SW 1271 (cell line): Measurements from ENCODE around the gene NALCN.
A peak's percentile ranks its signal among the peaks of the same experiment; 100 is the strongest.

Experiments used
- DNase-seq, 2 experiments: peaks; one replicate each; lab custom pipeline; 2025; lab: John Stamatoyannopoulos, UW

The NALCN gene

DNA sequence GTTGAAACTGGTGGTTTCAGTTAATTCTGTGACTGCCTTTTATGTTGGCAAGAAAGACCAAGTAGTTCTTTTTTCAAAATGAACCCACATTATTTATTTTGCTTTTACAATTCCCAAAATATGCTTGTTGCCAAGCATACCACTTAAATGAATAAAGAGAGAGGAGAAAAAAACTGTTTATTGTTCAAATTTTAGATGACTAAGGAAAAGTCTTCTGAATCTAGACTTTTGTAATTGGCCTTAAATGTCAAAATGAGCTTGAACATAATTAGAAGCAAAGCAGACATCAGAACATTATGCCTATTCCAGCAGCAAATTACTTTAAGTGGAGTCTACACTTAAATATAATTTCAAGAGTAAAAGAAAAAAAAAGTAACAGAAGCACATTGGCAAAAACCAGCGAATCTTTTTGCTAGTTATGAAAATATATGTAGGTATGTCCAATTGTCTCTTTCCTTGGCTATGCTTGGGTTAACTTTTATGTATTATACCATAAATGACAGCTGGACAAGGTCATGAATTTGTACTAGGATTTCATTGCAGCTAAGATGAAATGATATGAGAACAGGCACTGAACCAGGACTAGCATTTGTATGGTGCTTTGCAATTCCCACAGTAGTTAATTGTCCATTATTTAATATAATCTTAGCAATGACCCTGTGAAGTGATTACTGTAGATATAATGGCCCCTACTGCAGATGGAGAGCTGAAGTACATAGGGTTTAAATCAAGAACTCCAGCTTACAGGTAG, 211.9 kb downstream of the NALCN start:
- DNase-seq, result no peak

DNA sequence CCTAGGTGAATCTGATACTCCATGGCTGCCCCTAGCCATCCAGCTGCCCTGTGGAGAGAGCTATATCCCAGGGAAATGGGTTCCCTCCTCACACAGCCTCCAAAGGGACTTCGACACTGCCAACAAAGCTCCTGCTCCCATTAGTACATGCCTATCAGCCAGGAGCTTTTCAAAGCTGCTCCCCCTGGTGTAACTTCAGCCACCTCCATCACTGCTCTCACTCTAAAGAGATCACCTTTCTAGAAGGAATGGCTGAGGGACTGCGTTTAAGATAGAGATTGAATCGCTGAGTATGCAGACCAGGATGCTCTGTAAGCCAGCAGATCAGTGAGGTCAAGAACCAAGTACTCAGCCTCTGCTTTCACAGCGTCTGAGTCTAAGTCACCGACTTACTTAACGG, 213.7 kb downstream of the NALCN start:
- DNase-seq, result no peak

DNA sequence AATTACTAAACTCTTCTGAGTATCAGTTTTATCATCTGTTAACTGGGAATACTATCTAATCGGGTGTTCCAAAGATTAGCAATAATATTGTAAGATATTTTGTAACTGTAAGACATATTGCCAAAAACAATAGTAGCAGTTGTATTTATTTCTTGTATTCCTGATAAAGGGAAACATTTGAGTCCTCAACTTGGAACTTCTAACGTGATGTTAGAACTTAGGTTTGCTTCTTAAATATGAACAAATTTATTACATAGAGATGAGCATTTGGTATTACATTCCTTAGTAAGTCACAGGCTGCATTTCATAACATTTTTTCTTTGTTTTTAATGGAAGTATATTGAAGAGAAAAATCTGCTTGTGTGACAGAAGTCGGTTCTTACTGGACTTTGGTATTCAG, 225.3 kb downstream of the NALCN start:
- no peak for DNase-seq

DNA sequence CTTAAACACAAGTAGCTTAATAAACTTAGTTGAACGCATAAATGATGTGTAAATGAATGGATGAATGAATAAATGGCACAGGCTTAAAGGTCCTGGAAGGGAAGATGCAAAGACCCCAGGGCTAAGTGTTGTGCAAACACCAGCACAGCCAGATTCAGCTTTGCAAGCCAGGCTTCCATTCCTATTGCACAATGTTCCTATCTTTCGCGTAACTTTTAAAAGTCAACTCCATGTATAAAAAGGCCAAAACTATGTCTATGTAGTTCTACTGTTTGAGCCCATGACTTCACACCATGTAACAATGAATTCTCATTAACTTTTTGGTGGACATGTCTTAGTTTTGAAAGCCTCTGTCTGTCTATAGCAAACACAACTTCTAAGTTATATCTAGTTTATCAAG, 226.0 kb downstream of the NALCN start:
- DNase-seq, result no peak

DNA sequence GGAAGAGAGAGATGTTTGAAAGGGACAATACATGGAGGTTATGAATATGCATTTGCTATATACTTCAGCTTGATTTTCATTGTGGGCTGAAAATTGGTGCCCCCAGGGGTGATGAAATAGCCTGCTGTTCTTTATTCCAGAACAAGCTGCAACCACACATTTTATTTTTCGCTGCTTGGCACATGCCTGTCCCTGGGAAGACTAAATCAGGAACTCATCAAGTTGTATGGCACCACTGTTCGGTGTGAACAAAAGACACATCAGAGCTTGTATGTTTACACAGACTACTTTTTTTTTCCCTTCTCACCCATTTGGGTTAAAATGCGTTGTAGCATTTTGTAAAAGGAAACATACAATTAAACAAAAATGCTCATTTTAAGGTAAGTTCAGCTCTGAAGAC, 230.7 kb downstream of the NALCN start:
- no peak for DNase-seq

DNA sequence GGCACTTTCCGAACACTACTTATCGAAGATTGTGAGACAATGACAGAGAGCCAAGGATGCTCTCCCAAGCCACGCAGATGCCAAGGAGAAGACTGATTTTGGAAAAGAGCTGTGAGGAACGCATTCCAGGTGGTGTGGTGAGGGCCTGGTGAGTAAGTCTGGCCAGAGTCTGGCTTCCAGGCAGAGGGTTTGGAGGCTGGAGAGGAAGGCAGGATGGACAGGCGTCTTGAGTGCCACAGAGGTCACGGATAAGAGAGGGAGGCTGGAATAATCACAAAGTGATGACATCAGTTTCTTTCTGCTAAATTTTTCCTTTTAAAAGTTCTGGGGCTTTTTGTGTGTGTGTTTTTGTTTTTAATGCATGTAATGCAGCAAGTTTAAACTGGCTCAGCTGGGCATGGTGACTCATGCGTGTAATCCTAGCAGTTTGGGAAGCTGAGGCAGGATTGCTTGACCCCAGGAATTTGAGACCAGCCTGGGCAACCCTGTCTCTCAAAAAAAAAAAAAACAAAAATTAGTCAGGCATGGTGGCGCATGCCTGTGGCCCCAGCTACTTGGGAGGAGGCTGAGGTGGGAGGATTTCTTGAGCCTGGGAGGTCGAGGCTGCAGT, 235.1 kb downstream of the NALCN start:
- no peak for DNase-seq

DNA sequence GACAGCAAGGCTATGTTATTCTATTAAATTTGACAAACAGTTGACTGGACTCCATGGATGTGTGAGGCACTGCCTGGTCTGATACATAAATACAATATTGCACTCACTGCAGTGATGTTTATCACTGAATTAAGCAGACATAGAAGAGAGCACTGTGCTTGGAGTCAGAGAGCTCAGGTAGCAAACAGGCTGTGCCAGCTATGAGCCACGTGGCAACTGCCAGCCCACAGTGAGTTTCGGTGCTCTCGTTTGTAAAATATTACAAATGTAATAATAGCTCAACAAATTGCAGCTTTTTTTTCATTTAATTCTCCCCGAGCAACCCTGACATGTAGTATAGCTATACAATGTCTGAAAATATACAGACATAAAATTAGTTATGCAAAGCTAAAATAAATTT, 237.3 kb downstream of the NALCN start:
- no peak for DNase-seq

DNA sequence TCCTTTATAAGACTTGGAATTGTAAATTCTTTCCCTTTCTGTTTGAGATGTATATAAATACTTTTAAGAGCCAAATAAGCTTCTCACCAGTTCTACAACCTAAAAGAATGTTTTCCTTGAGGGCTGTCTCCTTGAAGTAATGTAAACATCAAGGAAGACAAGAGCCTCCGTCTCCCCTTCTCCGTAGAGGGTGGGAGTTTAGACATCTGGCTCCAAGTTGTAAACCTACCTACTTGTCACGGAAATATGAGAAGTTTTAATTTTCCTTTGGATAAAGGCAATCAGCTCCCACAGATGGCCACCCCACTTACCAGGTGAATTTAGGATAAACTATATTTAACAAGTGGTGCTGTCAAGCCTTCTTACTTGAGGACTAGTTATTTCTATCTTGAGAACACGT, 237.9 kb downstream of the NALCN start:
- no peak for DNase-seq

DNA sequence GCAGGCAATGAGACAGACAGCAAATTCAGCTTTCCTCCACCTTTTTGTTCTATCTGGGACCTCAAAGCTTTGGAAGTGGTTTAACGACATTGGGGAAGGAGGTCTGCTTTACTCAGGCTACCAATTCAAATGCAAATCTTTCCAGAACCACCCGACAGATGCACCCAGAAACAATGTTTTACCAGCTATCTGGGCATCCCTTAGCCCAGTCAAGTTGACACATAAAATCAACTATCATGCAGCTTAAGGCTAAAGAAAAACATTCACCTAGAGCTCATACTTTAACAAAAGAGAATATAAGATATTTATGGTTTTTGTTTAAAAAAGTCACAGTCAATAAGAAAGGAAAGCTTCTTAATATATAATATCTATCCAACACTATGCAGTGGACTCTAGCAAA, 246.0 kb downstream of the NALCN start:
- no peak for DNase-seq

DNA sequence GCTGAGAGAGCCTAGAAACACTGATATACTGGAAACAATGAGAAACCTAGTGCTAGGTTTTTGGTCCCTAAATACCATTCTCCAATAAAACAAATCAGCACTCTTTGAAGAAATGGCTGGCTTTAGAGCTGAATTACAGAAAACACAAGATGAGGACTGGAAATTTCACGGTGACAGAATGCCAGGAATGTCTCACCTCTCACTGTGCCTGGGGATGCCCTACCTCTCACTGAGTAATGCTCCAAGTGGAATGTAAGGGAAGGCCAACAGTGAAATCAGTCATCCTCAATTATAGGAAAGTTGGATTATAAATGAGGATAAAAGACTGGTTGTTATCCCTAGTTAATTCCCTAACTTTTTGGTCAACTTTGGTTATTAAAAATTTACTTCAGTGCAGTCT, 259.0 kb downstream of the NALCN start:
- DNase-seq, result peak in 1 of 2 experiments; percentile 24

DNA sequence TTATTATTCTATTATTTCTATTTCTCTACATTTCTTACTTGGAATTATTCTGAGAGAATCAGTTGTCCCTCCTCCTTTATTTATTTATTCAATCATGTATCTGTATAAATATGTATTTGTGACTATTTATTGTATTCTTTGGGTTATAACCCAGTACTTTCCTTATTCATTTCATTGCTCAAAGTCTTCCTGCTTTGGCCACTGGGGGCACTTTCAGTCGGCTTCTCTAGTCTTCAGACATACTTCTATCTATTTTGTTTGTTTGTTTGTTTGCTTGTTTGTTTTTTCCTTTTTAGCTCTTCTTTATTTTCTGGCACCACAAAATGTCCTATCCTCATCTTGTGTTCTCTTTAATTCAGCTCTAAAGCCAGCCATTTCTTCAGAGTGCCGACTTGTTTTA, 260.4 kb downstream of the NALCN start:
- peak in 1 of 2 experiments; percentile 44 for DNase-seq

DNA sequence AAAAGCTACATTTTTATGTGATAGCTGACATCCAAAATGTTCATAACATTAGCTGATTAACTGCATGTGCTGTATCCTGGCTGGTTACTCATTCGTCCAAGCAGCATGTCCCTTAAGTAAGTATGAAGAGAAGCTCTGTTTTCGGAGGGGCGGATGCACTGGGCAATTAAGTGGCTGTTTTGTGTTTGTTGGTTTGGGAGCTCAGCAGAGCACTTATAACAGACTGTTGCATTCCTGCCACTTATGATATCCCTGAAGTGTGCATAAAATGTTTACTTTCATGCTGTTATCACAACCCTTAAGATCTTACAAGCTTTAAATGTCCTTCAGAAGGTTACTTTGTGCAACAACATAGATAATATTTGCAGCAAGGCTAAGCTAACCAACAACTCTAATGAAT, 264.1 kb downstream of the NALCN start:
- no peak for DNase-seq

DNA sequence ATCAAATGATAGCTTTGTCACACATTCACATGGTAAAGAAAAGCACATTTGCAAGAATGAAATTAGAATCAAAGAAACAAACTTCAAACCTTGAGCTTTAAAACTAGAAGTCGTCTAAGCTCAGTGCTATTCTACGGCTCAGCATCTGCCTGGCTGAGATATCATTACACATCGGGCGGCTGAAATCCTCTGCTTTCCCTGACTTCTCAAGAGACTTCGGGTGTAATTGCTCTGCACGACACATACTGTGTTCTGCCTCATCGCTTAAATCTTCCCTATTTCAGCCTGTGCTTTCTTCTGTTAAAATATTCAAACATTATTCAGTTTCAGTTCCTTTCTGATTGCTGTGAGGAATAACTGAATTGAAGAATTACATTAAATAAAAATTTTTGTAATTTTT, 265.3 kb downstream of the NALCN start:
- DNase-seq, result no peak

DNA sequence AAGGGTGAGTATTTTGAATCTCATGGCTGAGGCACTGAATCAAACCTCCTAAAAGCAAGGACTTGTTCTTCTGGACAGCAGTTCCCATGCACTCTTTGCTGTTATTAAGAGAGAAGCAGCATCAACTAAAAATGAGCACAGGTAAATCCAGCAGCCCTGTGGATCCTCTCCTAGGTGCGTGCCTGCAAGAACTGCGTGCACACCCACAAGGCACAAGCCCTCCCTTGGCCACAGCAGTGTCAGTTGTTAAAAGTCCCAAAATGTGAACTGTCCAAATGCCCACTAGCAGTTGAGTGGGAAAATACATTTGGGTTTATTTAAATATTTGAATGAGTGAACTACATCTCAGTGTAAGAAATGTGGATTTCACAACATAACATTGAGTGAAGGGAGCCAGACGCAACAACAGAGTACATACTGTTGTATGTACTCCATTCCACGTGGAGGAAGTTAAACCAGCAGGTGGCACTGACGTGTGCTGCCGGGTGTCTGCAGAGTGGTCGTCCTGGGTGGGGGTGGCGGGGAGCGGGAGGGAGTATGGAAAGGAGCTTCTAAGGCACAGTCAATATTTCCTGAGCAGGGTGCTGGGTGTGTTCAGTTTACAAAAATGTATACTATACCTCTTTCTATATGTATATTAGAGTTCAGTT, 266.4 kb downstream of the NALCN start:
- DNase-seq, result peak in 1 of 2 experiments; percentile 25

DNA sequence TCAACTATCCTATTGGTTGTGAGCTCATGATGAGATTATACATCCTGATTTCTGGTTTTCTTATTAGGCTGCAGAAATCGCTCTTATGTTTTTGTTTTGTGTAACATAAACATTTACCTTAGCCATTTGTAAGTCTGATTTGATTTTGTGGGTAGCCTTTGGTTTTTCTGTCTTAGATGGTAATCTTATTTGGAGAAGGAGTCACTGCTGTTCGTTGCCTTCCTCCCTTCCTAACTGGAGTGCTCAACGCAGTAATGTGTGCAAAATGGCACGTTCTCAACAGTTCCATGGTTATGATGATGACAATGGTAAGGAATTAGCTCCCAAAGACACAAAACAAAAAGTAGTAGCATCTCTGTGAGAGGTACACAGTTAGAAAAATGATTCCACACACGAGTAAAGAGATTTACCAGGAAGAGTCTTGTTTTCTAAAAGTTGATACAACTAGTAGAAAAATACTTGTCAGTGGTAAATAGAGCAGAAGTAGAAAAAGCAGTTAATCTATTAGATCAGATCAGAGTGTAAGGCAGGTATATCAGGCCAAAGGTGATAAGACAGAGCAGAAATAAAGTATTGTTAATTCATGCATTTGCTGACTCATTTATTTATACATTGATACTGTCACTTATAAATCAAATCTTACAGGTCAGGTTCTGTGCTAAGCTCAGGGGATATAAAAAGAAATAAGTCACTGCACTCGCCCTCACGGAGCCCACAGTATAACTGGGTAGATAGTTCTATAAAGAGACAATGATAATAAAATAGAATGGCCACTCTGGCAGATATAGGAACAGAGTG, 270.0 kb downstream of the NALCN start:
- no peak for DNase-seq

DNA sequence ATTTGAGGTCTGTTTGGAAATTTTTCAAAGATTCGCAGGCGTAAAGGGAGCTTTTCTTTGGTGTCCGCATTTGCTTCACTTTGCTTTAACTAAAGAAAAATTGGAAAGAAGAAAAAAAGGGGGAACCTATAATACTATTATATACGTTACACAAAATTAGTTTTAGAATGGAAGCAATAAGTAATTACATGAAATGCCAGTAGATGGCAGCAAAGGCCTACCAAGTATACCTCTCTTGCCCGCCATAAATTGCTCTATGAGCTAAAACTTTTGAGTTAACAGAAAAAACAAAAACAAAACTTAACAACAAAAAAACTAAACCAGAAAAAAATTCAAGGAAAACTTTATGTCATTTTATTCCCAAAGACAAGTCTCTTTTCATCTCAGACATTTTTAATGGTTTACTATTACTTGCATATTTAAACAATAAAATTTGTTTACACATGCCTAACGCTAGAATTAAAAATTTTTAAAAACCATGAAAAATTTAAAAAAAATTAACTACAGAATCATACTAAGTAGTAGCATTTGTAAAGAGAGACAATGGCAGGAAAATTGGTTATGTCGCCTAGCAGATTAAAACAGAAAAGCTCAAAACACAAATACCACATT, 271.4 kb downstream of the NALCN start:
- peak; percentile 49 to 82 for DNase-seq

DNA sequence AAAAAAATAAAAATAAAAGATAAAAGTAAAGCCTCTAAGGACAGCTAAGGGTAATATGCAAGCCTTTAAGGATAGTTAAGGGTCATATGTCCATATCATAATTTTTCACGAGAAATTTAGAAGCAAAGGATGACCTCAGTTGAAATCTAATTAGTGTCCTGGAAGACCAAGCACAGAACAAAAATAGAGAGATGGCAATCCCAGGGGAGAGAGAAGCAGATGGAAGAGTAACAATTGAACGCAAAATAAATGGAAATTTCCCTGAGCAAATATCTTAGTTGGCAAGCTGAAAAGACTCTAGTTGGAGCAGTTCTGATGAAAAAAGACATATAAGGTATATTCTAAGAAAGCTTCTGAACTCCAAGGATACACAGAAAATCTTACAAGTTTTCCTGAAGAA, 275.4 kb downstream of the NALCN start:
- no peak for DNase-seq

DNA sequence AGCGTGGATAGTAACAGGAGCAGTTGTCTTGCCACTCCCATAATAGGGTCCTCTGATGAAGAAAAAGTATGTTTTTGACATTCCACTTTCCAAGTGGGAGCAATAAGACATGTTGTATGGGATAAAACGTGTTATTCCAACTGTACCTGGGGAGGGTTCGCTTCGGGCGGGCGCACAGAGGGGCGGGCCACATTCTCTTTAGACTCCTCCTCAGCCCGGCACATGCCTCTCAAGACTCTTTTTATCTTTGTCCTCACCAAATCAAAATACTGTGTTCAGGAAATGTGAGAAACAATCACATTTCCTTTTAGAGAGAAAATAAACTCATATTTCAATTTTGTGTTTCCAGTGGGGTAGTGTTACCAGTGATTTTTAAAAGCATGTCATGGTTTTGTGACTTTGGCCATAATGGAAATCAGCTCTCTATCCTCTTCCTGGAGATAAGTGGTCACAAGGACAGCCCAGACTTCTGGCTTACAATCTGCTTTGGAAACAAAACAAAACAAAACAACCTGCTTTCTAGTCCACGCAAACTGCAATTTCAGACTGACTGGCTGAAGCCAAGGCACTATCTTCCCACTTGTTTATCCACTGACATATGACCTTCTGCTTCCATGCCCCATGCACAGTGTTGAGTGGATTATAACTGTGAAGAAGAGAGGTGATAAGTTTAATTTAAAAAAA, 276.1 kb downstream of the NALCN start:
- DNase-seq, result no peak

DNA sequence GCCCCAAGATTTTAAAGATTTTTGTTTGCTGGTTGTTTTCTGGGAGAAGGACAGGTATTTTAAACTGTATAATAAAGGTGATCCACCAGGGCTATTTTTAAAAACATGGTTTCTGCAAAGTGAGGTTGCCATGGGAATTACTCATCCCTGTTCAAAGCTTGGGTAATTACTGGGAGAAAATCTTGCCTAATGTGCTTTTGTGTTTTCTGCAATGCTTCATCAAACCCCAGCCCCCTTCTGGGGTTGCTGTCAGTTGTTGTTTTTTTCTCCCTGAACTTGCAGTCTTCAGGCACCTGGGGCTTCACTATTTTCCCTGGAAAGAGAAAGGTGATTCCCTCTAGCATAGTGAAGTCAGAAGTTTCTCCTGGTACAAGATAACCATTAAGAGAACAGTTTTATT, 277.2 kb downstream of the NALCN start:
- DNase-seq, result no peak

DNA sequence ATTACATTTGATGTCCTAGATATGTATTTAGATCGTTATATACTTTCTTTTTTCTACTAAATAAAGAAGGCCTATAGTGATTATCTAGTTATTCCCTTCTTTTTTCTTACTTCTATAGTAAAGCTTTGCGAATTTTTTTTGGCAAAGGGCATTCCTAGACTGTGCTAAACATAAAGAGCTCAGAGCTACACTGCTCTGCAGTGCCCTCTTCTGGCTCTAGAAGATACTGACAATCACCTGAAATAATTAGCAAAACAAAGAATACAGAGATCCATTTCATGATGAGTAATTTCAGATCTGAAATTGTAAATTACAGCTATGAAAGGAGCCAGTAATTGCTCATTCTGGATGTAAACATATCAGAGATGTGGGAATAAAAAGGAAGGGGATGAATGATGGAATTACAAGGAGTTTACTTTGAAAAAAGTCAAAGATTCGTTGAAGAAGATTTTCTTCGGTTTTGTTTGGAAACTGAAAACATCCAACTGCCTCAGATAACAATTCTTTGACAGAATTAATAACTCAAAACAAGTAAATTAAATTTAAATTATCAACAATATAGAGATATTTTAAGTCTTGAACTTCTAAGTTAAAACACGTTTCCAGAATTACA, 288.5 kb downstream of the NALCN start:
- DNase-seq, result peak in 1 of 2 experiments; percentile 63

DNA sequence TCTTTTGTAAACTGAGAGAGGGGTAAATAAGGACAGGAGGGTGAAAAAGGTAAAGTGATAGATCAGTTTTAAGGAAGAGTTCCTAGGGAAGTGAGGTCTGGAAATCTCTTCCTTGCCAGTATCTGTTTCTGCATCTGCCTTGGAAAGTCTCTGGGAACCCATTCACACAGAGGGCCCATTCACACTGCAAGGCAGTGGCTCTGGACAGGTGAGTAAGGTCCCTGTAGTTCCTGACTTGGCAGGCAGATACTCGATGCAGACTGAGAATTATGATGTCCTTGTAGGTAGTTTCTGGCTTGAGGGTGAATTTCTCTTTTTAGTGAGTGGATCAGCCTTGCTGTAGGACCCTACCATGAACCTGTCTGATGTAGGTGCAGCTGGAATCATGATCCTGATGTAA, 293.3 kb downstream of the NALCN start:
- no peak for DNase-seq
